Ishikawa (cell line): ENCODE results near the gene QSOX2.

ENCODE experiments used
- EP300 ChIP-seq: IDR thresholded peaks from 2 replicates; pipeline ENCODE4 v1.6.1; 2012; ENCODE audit warnings: borderline replicate concordance
- RAD21 ChIP-seq: IDR thresholded peaks from 2 replicates; pipeline ENCODE4 v1.6.1; 2012; ENCODE audit warnings: low read depth
- TCF12 ChIP-seq: IDR thresholded peaks from 2 replicates; pipeline ENCODE4 v1.6.1; 2012; ENCODE audit warnings: low read depth
- TF ChIP-seq, protein P1 (sequence below): IDR thresholded peaks from 2 replicates; pipeline ENCODE4 v1.6.1; 2012; ENCODE audit warnings: low read depth, mild to moderate bottlenecking
- TF ChIP-seq, protein P2 (sequence below): IDR thresholded peaks from 2 replicates; pipeline ENCODE4 v1.6.1; 2012
- TF ChIP-seq, protein P3 (sequence below): IDR thresholded peaks from 2 replicates; pipeline ENCODE4 v1.6.1; 2012

DNA sequence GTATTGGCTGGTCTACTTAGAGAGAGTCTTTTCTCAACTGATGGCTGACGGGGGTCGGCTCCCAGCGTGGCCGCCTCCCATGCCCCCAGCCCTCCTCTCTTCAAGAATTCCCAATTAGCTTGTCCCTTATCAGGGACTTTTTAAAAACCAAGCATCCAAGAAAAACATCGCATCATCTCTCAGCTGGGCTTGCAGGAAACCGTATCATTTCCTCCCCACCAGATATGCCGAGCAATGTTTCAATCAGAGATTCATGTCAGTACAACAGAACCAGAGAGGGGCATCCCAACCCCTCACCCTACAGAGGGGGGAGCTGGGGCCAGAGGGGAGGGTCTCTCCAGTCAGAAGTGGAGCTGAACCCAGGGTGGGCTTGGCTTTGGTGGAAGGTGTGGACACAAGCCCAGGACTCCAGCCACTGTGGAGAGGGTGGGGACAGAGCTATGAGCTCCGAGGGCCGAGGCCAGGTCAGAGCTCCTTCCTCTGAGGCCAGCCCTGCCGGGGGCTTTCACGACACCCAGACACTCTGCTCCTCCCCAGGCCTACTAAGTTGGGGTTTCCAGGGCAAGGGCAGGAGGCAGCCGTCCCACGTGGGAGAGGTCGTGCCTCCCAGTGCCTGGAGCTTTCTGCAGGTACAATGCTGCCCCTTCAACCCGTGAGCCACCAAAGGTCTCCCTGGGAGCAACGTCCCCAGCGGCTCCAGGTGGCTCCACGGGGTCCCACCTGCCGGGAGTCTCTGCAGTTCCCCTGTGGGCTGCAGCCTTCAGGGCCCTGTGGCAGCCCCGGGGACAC is 87.9 kb downstream of the QSOX2 start:
- TF ChIP-seq, protein P1, sequence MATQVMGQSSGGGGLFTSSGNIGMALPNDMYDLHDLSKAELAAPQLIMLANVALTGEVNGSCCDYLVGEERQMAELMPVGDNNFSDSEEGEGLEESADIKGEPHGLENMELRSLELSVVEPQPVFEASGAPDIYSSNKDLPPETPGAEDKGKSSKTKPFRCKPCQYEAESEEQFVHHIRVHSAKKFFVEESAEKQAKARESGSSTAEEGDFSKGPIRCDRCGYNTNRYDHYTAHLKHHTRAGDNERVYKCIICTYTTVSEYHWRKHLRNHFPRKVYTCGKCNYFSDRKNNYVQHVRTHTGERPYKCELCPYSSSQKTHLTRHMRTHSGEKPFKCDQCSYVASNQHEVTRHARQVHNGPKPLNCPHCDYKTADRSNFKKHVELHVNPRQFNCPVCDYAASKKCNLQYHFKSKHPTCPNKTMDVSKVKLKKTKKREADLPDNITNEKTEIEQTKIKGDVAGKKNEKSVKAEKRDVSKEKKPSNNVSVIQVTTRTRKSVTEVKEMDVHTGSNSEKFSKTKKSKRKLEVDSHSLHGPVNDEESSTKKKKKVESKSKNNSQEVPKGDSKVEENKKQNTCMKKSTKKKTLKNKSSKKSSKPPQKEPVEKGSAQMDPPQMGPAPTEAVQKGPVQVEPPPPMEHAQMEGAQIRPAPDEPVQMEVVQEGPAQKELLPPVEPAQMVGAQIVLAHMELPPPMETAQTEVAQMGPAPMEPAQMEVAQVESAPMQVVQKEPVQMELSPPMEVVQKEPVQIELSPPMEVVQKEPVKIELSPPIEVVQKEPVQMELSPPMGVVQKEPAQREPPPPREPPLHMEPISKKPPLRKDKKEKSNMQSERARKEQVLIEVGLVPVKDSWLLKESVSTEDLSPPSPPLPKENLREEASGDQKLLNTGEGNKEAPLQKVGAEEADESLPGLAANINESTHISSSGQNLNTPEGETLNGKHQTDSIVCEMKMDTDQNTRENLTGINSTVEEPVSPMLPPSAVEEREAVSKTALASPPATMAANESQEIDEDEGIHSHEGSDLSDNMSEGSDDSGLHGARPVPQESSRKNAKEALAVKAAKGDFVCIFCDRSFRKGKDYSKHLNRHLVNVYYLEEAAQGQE: no peak
- TF ChIP-seq EP300 (no peak), TCF12 (no peak), RAD21 (no peak)
- TF ChIP-seq, protein P2, sequence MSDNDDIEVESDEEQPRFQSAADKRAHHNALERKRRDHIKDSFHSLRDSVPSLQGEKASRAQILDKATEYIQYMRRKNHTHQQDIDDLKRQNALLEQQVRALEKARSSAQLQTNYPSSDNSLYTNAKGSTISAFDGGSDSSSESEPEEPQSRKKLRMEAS: no peak
- TF ChIP-seq, protein P3, sequence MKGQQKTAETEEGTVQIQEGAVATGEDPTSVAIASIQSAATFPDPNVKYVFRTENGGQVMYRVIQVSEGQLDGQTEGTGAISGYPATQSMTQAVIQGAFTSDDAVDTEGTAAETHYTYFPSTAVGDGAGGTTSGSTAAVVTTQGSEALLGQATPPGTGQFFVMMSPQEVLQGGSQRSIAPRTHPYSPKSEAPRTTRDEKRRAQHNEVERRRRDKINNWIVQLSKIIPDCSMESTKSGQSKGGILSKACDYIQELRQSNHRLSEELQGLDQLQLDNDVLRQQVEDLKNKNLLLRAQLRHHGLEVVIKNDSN: no peak
